WERI-Rb-1 (cell line): ENCODE measurements around the gene ATP6V1G3.

Experiments
- DNase-seq: peaks from one replicate; pipeline ENCODE4 v3.0.0-alpha.2; 2020
- H3K27ac ChIP-seq: fragments of 250-450 bp; sonication (Bioruptor Pico); 2 replicates; pipeline ENCODE4 v1.5.1; 2020; ENCODE audit warnings: mild to moderate bottlenecking, moderate library complexity
- H3K27me3 ChIP-seq: fragments of 250-450 bp; sonication (Bioruptor Pico); 2 replicates; pipeline ENCODE4 v1.5.1; 2021; ENCODE audit warnings: mild to moderate bottlenecking, low read depth, moderate library complexity; ENCODE audit not compliant: insufficient read depth, severe bottlenecking
- H3K36me3 ChIP-seq: fragments of 250-450 bp; sonication (Bioruptor Pico); 2 replicates; pipeline ENCODE4 v1.5.1; 2020; ENCODE audit warnings: mild to moderate bottlenecking, moderate library complexity
- H3K4me3 ChIP-seq: 2 replicates; pipeline ENCODE4 v1.5.1; 2011; ENCODE audit warnings: low read depth, mild to moderate bottlenecking, control low read depth, low read length
- H3K9me3 ChIP-seq: fragments of 250-450 bp; sonication (Bioruptor Pico); 2 replicates; pipeline ENCODE4 v1.5.1; 2021; ENCODE audit warnings: mild to moderate bottlenecking, moderate library complexity; ENCODE audit not compliant: severe bottlenecking
- CTCF ChIP-seq: IDR thresholded peaks from 2 replicates; pipeline ENCODE4 v1.5.1; 2011; ENCODE audit warnings: low read depth, mild to moderate bottlenecking, control low read depth, inconsistent platforms, low read length

ATP6V1G3 gene

GRCh38 chr1:198498881-198499280 is 41.6 kb downstream of the ATP6V1G3 start:
- Histone ChIP-seq H3K36me3 (no peaks in the 10 kb centered on the region), H3K4me3 (no peak overlapping the region), H3K27me3 (no peaks in the 10 kb centered on the region), H3K9me3 (peaks cover 2% of the 10 kb centered on the region), H3K27ac (no peak overlapping the region)
- no peak for DNase-seq
- no peak for TF ChIP-seq CTCF

GRCh38 chr1:198498103-198498385 is 42.4 kb downstream of the ATP6V1G3 start:
- no peaks in the 10 kb centered on the region for H3K27me3 ChIP-seq

GRCh38 chr1:198497326-198498102 is 43.0 kb downstream of the ATP6V1G3 start:
- Histone ChIP-seq H3K27me3 (no peaks in the 10 kb centered on the region), H3K4me3 (no peak overlapping the region), H3K36me3 (no peaks in the 10 kb centered on the region), H3K9me3 (no peaks in the 10 kb centered on the region), H3K27ac (no peak overlapping the region)
- no peak for DNase-seq
- TF ChIP-seq CTCF = no peak

More at GRCh38 chr1:198498103-198498385, 42.4 kb downstream of the ATP6V1G3 start:
- H3K9me3 ChIP-seq = peaks cover 2% of the 10 kb centered on the region
- no peak for DNase-seq
- no peak overlapping the region for H3K4me3 ChIP-seq
- no peaks in the 10 kb centered on the region for H3K36me3 ChIP-seq
- no peak overlapping the region for H3K27ac ChIP-seq
- no peak for TF ChIP-seq CTCF

GRCh38 chr1:198496216-198497143 is 44.0 kb downstream of the ATP6V1G3 start:
- no peak overlapping the region for H3K27ac ChIP-seq
- no peak for TF ChIP-seq CTCF
- H3K9me3 ChIP-seq = no peaks in the 10 kb centered on the region
- no peaks in the 10 kb centered on the region for H3K27me3 ChIP-seq
- no peak overlapping the region for H3K4me3 ChIP-seq
- H3K36me3 ChIP-seq = no peaks in the 10 kb centered on the region
- DNase-seq = no peak

GRCh38 chr1:198495631-198496030 is 44.8 kb downstream of the ATP6V1G3 start:
- Histone ChIP-seq H3K36me3 (no peaks in the 10 kb centered on the region), H3K27ac (no peak overlapping the region), H3K27me3 (no peaks in the 10 kb centered on the region), H3K9me3 (no peaks in the 10 kb centered on the region), H3K4me3 (no peak overlapping the region)
- DNase-seq = peak; percentile 61
- TF ChIP-seq CTCF = no peak
